Measurements from ENCODE around the gene DRGX.

The DRGX gene

GRCh38 chr10:49383853-49384252 lies 12.0 kb downstream of the DRGX start:
- no peak for DNase-seq (ENCODE audit: low read depth in 2 of 2)

DNA sequence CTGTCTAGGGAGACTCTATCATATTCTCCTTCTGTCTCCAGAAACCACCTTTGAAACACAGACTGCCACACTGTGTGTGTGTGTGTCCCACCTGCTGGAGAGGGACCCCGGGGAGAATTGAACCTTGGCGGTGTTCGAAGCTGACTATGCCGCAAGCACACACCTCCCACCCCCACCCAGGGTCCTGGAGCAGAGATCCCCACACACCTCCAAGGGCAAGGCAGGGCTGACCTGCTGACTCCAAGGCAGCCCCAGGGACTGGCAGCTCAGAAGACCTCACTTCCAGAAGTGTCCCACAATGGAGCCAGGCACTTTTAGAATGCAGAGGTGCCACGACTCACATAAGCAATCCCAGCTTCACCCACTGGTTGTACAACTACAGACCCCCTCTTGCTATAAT lies 13.1 kb downstream of the DRGX start:
- DNase-seq (ENCODE audit: low read depth in 2 of 2), result no peak

DNA sequence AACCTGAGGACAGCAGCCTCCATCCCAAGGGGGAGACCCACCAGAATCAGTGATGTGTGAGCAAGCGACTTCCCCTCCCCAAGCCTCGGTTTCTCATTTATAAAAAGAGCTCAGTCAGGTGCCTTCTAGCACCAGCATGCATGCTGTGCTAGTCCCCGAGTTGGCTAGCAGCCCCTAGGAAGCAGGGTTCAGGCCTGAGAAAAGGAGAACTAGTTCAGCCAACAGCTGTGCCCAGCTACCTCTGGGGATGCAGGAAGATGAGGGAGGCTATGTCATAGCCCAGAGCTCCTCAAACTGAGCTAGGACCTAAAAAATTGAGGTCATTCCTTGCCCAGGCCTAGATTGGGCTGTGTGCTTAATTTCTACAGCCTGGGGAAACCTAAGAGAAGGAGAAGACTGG lies 13.7 kb downstream of the DRGX start:
- no peak for DNase-seq (ENCODE audit: low read depth in 2 of 2)

DNA sequence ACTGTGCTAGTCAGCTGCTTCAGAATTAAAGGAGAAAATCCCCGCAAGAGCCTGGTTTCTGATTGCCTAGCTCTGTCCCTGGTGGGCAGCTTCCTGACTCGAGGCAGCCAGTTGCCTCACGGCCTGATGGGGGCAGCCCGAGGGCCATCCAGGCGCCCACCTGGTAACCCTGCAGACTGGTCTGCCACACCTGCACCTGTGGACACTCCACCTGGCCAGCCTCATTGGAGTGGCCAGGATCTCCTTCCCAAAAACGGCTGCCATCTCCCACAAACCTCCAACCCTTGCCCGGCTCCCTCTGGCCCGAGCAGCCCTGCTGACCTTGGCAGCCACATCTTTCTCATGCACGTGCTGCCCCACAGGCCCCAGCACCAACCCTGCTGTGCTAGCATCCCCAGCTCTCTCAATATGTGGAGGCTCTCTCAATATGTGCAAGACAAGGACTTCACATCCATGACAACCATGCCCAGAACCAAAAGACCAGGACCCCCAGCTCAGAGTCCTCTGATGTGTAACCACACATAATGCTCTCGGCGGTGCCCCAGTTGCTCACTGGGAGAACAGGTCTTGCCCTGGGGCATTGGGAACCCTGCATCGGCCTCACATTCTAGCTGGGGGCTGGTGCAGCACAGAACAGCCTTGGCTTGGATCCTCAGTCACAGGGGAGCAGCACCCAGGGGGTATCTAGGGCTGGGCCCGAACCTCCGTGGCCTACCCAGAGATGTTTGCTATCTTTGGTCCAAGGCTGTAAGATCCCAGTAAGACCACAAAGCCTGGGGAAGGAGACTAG lies 14.6 kb downstream of the DRGX start:
- no peak for DNase-seq (ENCODE audit: low read depth in 2 of 2)

GRCh38 chr10:49379596-49380410 lies 16.1 kb downstream of the DRGX start:
- no peak for DNase-seq (ENCODE audit: low read depth in 2 of 2)

- DNase-seq (ENCODE audit: low read depth in 2 of 2), result no peak
These were observed 18.6 kb downstream of the DRGX start for GRCh38 chr10:49377256-49377655.

GRCh38 chr10:49375611-49376010 lies 20.3 kb downstream of the DRGX start:
- no peak for DNase-seq (ENCODE audit: low read depth in 2 of 2)

GRCh38 chr10:49374740-49375139 lies 21.1 kb downstream of the DRGX start:
- DNase-seq (ENCODE audit: low read depth in 2 of 2), result no peak

DNA sequence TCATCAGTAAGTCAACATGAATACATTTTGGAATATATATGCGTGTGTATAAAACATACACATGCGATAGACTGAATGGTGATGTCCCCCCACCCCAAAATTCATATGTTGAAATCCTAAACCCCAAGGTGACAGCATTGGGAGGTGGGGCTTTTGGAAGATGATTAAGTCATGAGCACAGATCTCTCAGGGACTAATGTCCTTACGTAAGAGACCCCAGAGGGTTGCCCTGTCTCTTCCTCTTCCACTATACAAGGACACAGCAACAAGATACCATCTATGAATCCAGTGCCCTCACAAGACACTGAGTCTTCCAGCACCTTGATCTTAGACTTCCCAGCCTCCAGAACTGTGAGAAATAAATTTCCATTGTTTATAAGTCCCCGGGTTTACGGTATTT lies 22.5 kb downstream of the DRGX start:
- DNase-seq (ENCODE audit: low read depth in 2 of 2), result no peak

DNA sequence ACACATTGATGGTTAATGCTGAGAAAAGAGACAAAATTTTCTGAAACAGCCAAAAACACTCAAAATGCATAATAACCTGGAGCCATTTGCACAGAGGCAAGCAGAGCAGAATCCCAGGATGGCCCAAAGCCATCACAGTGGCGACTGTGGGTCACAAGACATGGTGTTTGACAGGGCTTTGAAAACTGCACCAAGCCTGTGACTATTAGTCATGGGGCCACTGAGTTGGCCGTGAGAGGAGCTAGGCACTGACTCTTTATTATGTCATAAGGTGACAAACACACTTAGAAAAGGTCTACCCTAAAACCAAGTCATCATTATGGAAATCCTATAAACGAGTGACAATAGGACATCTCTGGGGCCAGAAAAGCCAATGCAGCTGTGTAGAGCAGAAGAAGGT lies 23.9 kb downstream of the DRGX start:
- no peak for DNase-seq (ENCODE audit: low read depth in 2 of 2)

GRCh38 chr10:49370326-49371100 lies 25.4 kb downstream of the DRGX start:
- DNase-seq (ENCODE audit: low read depth in 2 of 2), result no peak

- DNase-seq (ENCODE audit: low read depth in 2 of 2), result no peak
These were observed 26.4 kb downstream of the DRGX start for GRCh38 chr10:49369216-49370162.

DNA sequence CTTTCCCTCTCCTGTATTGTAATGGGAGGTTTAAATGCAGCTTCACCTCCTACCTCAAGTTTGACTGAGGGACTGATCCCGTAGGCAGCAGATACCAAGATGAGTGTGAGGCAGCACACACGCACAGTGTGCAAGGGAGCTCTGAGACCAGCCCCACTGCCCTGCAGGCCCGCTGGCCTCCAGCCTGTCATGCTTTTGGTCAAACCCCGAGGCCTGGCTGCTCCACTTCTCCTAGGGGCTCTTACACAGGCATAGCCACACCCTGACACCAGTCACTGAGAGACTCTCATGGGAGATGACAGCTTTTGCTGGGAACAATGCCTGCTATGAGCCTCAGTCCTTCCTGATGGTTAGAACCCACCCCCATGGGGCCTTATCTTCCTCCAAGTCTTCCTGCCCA lies 27.6 kb downstream of the DRGX start:
- DNase-seq (ENCODE audit: low read depth in 2 of 2), result no peak

DNA sequence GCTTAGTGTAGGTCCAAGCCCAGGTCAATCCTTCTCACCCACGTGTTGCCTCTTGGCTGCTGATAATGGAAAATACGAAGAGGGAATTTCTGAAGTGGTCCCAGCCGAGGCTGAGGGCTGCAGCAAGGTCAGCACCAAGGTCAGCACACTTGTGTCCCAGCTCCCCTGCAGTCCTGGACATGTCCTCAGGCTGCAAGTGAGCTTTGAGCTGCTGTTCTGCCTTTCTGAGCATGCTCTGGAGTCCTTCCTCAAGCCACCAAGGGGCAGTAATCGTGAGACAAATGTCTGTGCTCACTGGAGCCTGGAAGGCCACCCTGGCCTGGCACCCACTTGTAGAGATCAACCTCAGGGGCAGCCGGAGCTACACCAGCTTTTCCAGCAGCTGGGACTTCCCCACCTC lies 28.3 kb downstream of the DRGX start:
- DNase-seq (ENCODE audit: low read depth in 2 of 2), result no peak

DNA sequence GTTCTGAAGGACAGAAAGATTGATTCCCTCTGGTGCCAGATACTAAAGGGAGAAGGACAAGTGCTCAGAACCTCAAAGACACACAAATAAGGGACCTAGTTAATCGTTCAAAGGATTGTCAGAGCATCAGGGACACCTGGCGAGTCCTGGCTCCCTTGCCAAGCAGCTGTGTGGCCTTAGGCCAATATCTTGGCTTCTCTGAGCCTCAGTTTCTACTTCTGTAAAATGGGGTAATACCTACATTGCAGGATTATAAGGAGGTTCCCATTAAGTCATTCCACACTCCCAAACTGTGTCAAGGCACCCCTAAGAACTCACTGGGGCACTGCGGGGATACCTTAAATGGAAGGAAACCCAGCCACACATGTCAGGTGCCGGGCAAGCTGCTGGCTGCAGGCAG lies 29.4 kb downstream of the DRGX start:
- DNase-seq (ENCODE audit: low read depth in 2 of 2), result no peak

DNA sequence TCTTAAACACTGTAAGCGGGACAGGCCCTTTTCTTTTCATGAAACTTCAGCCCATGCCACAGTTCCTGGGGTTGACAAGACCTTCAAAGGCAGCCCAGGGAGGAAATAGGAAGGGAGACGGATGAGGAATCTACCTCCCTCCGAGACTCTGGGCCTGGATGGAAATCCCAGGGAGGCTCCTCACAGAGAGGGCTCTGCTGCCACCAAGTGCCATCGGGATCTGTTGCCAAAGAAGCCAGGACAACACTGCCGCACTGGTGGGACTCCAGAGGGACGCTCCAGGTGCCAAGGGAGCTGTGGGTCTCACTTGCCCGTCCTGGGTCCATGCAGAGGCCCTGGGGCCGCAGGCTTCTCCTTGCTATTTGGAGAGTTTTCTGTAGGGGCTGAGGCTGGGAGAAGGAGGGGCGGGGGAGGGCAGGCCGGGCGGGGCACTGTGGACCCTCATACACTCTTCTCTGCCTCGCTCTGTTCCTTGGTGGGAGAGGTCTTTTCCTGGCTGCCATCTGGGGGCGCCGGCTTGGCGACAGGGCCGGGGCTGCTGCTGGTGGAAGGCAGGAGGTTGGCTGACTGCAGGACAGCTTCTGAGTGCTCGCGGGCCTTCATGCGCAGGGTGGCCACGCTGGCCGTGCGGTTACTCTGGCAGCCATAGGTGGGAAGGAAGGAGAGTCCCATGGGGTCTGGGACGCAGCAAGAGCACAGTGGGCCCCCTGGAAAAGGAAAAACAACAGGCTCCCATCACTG lies 30.0 kb downstream of the DRGX start:
- no peak for DNase-seq (ENCODE audit: low read depth in 2 of 2)

- no peak for DNase-seq (ENCODE audit: low read depth in 2 of 2)
These were observed 30.6 kb downstream of the DRGX start for GRCh38 chr10:49365275-49365674.

GRCh38 chr10:49364747-49365146 lies 31.1 kb downstream of the DRGX start:
- no peak for DNase-seq (ENCODE audit: low read depth in 2 of 2)

DNA sequence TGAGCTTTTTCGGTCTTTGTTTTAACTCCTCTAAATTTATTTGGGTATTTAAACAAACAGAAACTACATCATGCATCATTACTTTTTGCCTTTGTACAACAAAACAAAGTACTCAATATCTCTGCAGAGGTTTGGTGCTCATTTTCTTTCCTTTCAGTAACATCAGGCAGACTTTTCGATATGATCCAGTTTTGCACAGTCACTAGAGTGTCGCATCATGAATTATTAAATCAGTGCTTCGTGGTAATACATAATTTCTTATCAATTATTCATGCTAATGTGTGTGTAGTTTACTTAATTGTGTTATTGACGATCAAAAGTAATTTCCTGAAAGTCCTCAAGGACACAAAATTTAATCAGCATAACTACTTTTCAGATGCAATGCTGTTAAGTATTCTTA lies 31.8 kb downstream of the DRGX start:
- no peak for DNase-seq (ENCODE audit: low read depth in 2 of 2)

DNA sequence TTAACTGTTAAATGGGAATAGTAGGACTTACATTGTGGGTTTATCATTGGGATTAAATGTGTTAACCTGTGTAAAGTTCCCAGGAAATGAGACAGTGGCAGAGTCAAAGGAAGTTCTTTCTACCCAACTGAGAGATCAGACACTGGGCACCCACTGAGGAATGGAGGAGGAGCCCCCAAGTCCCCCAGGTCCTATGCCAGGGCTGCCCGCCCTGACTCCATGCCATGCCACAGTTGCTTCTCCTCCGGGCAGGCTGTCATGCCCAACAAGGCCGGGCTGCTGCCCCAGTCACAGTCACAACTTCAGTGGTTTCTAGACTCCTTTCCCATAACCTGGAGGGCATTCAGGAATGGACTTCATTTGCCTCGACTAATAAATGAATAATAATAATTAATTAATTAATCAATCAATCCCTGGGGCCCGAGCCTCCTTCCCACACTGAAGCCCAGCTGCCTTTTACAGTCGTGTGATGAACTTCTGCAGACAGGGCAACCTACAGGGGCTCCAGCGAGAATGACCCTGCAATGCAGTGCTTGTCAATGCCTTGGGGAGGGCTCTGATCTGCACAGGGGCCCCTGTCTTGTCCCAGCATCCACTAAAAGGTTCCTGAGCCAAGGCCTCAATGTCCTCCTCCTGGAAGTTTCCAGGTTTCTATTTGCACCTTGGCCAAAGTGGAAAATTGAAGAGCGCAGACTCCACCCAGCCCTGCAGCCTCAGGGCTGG lies 32.4 kb downstream of the DRGX start:
- no peak for DNase-seq (ENCODE audit: low read depth in 2 of 2)
